Neural cell (in vitro differentiated cells): Measurements from ENCODE around the gene ZNF783. TPM values are rescaled to one million over a fixed set of nuclear protein-coding genes. Genes with fewer than 3 reads are reported as not detected.

ENCODE experiments used
- H2AFZ ChIP-seq: fragments of 200-600, 300-800 bp; sonication (generic), shearing (Covaris generic); 2 replicates; pipeline ENCODE4 v1.6.0; 2014; ENCODE audit warnings: low read depth, mild to moderate bottlenecking, antibody characterized with exemption, low read length, moderate library complexity
- H3F3A ChIP-seq: fragments of 200-600 bp; shearing (Covaris generic); 2 replicates; pipeline ENCODE4 v1.6.1; 2016; ENCODE audit warnings: mild to moderate bottlenecking, moderate library complexity, mixed read lengths, antibody characterized with exemption, low read length; ENCODE audit not compliant: insufficient read depth, poor library complexity, severe bottlenecking
- H3K27ac ChIP-seq: fragments of 200-600, 300-800 bp; sonication (generic), shearing (Covaris generic); 2 replicates; pipeline ENCODE4 v1.5.1; 2014; ENCODE audit warnings: mild to moderate bottlenecking, low read length, moderate library complexity
- H3K27me3 ChIP-seq: fragments of 300-800, 200-600 bp; sonication (generic), shearing (Covaris generic); 2 replicates; pipeline ENCODE4 v1.6.0; 2014; ENCODE audit warnings: mild to moderate bottlenecking, low read depth, low read length, moderate library complexity; ENCODE audit not compliant: insufficient read depth
- H3K36me3 ChIP-seq: fragments of 300-800, 200-600 bp; sonication (generic), shearing (Covaris generic); 2 replicates; pipeline ENCODE4 v1.5.1; 2014; ENCODE audit warnings: mild to moderate bottlenecking, antibody characterized with exemption, low read length, moderate library complexity; ENCODE audit not compliant: insufficient read depth
- H3K4me2 ChIP-seq: fragments of 300-800, 200-600 bp; sonication (generic), shearing (Covaris generic); 2 replicates; pipeline ENCODE4 v1.6.0; 2014; ENCODE audit warnings: mild to moderate bottlenecking, low read length
- H3K4me3 ChIP-seq: fragments of 300-800, 200-600 bp; sonication (generic), shearing (Covaris generic); 2 replicates; pipeline ENCODE4 v1.5.1; 2014; ENCODE audit warnings: mild to moderate bottlenecking, low read length, moderate library complexity
- H3K79me2 ChIP-seq: fragments of 200-600 bp; shearing (Covaris generic); replicated peaks from 2 replicates; pipeline ENCODE4 v1.6.0; 2014; ENCODE audit warnings: mild to moderate bottlenecking, low read length, moderate library complexity; ENCODE audit not compliant: insufficient read depth
- H3K9ac ChIP-seq: fragments of 300-800, 200-600 bp; sonication (generic), shearing (Covaris generic); 2 replicates; pipeline ENCODE4 v1.6.1; 2016; ENCODE audit warnings: mild to moderate bottlenecking, low read length, mixed read lengths
- H3K9me2 ChIP-seq: fragments of 200-600 bp; shearing (Covaris generic); 2 replicates; pipeline ENCODE4 v1.6.1; 2016; ENCODE audit warnings: mild to moderate bottlenecking, low read length, mixed read lengths; ENCODE audit not compliant: insufficient read depth
- H3K9me3 ChIP-seq: fragments of 200-600, 300-800 bp; sonication (generic), shearing (Covaris generic); 2 replicates; pipeline ENCODE4 v1.6.1; 2016; ENCODE audit warnings: mild to moderate bottlenecking, mixed run types, low read length, moderate library complexity, mixed read lengths
- H4K20me1 ChIP-seq: fragments of 200-600 bp; shearing (Covaris generic); 2 replicates; pipeline ENCODE4 v1.6.1; 2016; ENCODE audit warnings: mild to moderate bottlenecking, mixed run types; ENCODE audit not compliant: insufficient read depth
- CTCF ChIP-seq: fragments of 450-650 bp; IDR thresholded peaks from 2 replicates; pipeline ENCODE4 v1.5.1; 2014; ENCODE audit warnings: antibody characterized with exemption, mild to moderate bottlenecking, moderate library complexity; ENCODE audit not compliant: poor library complexity, severe bottlenecking
- EP300 ChIP-seq: fragments of 450-650 bp; conservative IDR thresholded peaks from 2 replicates; pipeline ENCODE4 v1.6.1; 2014; ENCODE audit warnings: antibody characterized with exemption, mild to moderate bottlenecking, moderate library complexity; ENCODE audit not compliant: poor library complexity, severe bottlenecking
- EZH2 ChIP-seq: fragments of 200-600, 300-800 bp; shearing (Covaris generic), sonication (generic); IDR thresholded peaks from 2 replicates; pipeline ENCODE4 v1.6.1; 2014; ENCODE audit warnings: antibody characterized with exemption, low read length, borderline replicate concordance, mild to moderate bottlenecking; ENCODE audit not compliant: insufficient read depth, poor library complexity, severe bottlenecking
- MXI1 ChIP-seq: fragments of 450-650 bp; conservative IDR thresholded peaks from 2 replicates; pipeline ENCODE4 v1.6.1; 2014; ENCODE audit warnings: antibody characterized with exemption, mild to moderate bottlenecking; ENCODE audit not compliant: poor library complexity, severe bottlenecking
- POLR2AphosphoS5 ChIP-seq: IDR thresholded peaks from 2 replicates; pipeline ENCODE4 v1.6.1; 2012
- RAD21 ChIP-seq: fragments of 450-650 bp; conservative IDR thresholded peaks from 2 replicates; pipeline ENCODE4 v1.6.1; 2014; ENCODE audit warnings: antibody characterized with exemption, mild to moderate bottlenecking, moderate library complexity
- REST ChIP-seq: IDR thresholded peaks from 2 replicates; pipeline ENCODE4 v1.6.1; 2012; ENCODE audit warnings: borderline replicate concordance
- SMC3 ChIP-seq: fragments of 450-650 bp; conservative IDR thresholded peaks from 2 replicates; pipeline ENCODE4 v1.6.1; 2014; ENCODE audit warnings: antibody characterized with exemption, mild to moderate bottlenecking, moderate library complexity; ENCODE audit not compliant: poor library complexity
- TAF1 ChIP-seq: IDR thresholded peaks from 2 replicates; pipeline ENCODE4 v1.6.1; 2012; ENCODE audit warnings: low read depth
- polyA plus RNA-seq: library from polyadenylated mRNA; depleted of rRNA; stranded (reverse); fragments of >200 nt; gene quantifications from 2 replicates; pipeline ENCODE4 v1.2.3, GENCODE V29; 2014

The ZNF783 gene
- polyA plus RNA-seq, 1 donor from 2014 or later: 23.9 TPM

GRCh38 chr7:149316606-149317005 lies 54.6 kb downstream of the ZNF783 start:
- H3K9me2 ChIP-seq: no peaks in the 10 kb centered on the region
- H2AFZ ChIP-seq: no peak overlapping the region
- H3K79me2 ChIP-seq: no peaks in the 10 kb centered on the region
- TF ChIP-seq MXI1: no peak
- TF ChIP-seq SMC3: no peak
- TF ChIP-seq TAF1: no peak
- no peak for TF ChIP-seq EP300
- TF ChIP-seq RAD21: no peak
- TF ChIP-seq EZH2: no peak
- H3K9ac ChIP-seq: no peak overlapping the region
- no peak overlapping the region for H3K4me3 ChIP-seq
- no peaks in the 10 kb centered on the region for H3F3A ChIP-seq
- H3K27ac ChIP-seq: no peak overlapping the region
- no peaks in the 10 kb centered on the region for H3K9me3 ChIP-seq
- no peaks in the 10 kb centered on the region for H3K27me3 ChIP-seq
- H4K20me1 ChIP-seq: no peaks in the 10 kb centered on the region
- H3K36me3 ChIP-seq: no peaks in the 10 kb centered on the region
- no peak overlapping the region for H3K4me2 ChIP-seq

GRCh38 chr7:149317496-149317895 lies 55.5 kb downstream of the ZNF783 start:
- TF ChIP-seq REST: no peak
- no peak for TF ChIP-seq MXI1
- no peak for TF ChIP-seq POLR2AphosphoS5
- no peak for TF ChIP-seq RAD21
- no peak for TF ChIP-seq EZH2
- no peak overlapping the region for H2AFZ ChIP-seq

GRCh38 chr7:149317986-149318672 lies 56.1 kb downstream of the ZNF783 start:
- H3F3A ChIP-seq: no peaks in the 10 kb centered on the region
- no peak overlapping the region for H3K4me2 ChIP-seq
- H4K20me1 ChIP-seq: no peaks in the 10 kb centered on the region
- no peaks in the 10 kb centered on the region for H3K9me2 ChIP-seq
- no peak overlapping the region for H3K27ac ChIP-seq
- TF ChIP-seq POLR2AphosphoS5: no peak
- no peak for TF ChIP-seq RAD21
- no peak for TF ChIP-seq TAF1
- TF ChIP-seq EP300: no peak
- TF ChIP-seq REST: no peak
- TF ChIP-seq MXI1: no peak
- TF ChIP-seq CTCF: no peak
- TF ChIP-seq EZH2: no peak
- no peak for TF ChIP-seq SMC3
- no peaks in the 10 kb centered on the region for H3K36me3 ChIP-seq
- H3K9me3 ChIP-seq: no peaks in the 10 kb centered on the region
- no peaks in the 10 kb centered on the region for H3K79me2 ChIP-seq
- no peaks in the 10 kb centered on the region for H3K27me3 ChIP-seq
- no peak overlapping the region for H2AFZ ChIP-seq
- no peak overlapping the region for H3K4me3 ChIP-seq
- no peak overlapping the region for H3K9ac ChIP-seq

More at GRCh38 chr7:149317496-149317895, 55.5 kb downstream of the ZNF783 start:
- H3K36me3 ChIP-seq: no peaks in the 10 kb centered on the region
- no peak overlapping the region for H3K4me2 ChIP-seq
- no peaks in the 10 kb centered on the region for H3K9me2 ChIP-seq
- no peaks in the 10 kb centered on the region for H3K27me3 ChIP-seq
- no peak overlapping the region for H3K27ac ChIP-seq
- no peak overlapping the region for H3K9ac ChIP-seq
- H3F3A ChIP-seq: no peaks in the 10 kb centered on the region
- H3K79me2 ChIP-seq: no peaks in the 10 kb centered on the region
- H3K9me3 ChIP-seq: no peaks in the 10 kb centered on the region
- no peaks in the 10 kb centered on the region for H4K20me1 ChIP-seq
- no peak overlapping the region for H3K4me3 ChIP-seq
